ENCODE results near the gene SOHLH1.

The SOHLH1 gene

GRCh38 chr9:135728436-135729110 is 29.3 kb upstream of the SOHLH1 start:
- FAIRE-seq, result no peak

- FAIRE-seq, result no peak
Observed at GRCh38 chr9:135727257-135727875, 28.1 kb upstream of the SOHLH1 start.

- no peak for FAIRE-seq
Observed at GRCh38 chr9:135726138-135726853, 27.0 kb upstream of the SOHLH1 start.

GRCh38 chr9:135724186-135724787 is 25.0 kb upstream of the SOHLH1 start:
- FAIRE-seq, result no peak

- FAIRE-seq, result no peak
Observed at GRCh38 chr9:135722365-135722764, 23.1 kb upstream of the SOHLH1 start.

GRCh38 chr9:135719472-135719871 is 20.2 kb upstream of the SOHLH1 start:
- FAIRE-seq, result no peak

GRCh38 chr9:135718616-135719015 is 19.3 kb upstream of the SOHLH1 start:
- no peak for FAIRE-seq

GRCh38 chr9:135717410-135717809 is 18.1 kb upstream of the SOHLH1 start:
- FAIRE-seq, result no peak

- FAIRE-seq, result no peak
Observed at GRCh38 chr9:135716045-135716444, 16.8 kb upstream of the SOHLH1 start.

- FAIRE-seq, result no peak
Observed at GRCh38 chr9:135715056-135715595, 15.8 kb upstream of the SOHLH1 start.

GRCh38 chr9:135714242-135715055 is 15.2 kb upstream of the SOHLH1 start:
- no peak for FAIRE-seq

GRCh38 chr9:135712613-135713295 is 13.5 kb upstream of the SOHLH1 start:
- no peak for FAIRE-seq

GRCh38 chr9:135711881-135712280 is 12.6 kb upstream of the SOHLH1 start:
- FAIRE-seq, result no peak

GRCh38 chr9:135711391-135711790 is 12.1 kb upstream of the SOHLH1 start:
- FAIRE-seq, result no peak

- no peak for FAIRE-seq
Observed at GRCh38 chr9:135708164-135708563, 8.9 kb upstream of the SOHLH1 start.

GRCh38 chr9:135707252-135708138 is 8.2 kb upstream of the SOHLH1 start:
- no peak for FAIRE-seq

- no peak for FAIRE-seq
Observed at GRCh38 chr9:135706288-135706687, 7.0 kb upstream of the SOHLH1 start.

- no peak for FAIRE-seq
Observed at GRCh38 chr9:135705376-135705775, 6.1 kb upstream of the SOHLH1 start.

- FAIRE-seq, result no peak
Observed at GRCh38 chr9:135704483-135704882, 5.2 kb upstream of the SOHLH1 start.

GRCh38 chr9:135703726-135704125 is 4.4 kb upstream of the SOHLH1 start:
- FAIRE-seq, result no peak

All from G401.6 (cell line).